8988T (cell line): ENCODE measurements around the gene RBMS3.

Experiments
- DNase-seq: peaks from one replicate; pipeline ENCODE4 v3.0.0; 2011

RBMS3 gene

GRCh38 chr3:29537889-29538609, 257.2 kb downstream of the RBMS3 start:
- DNase-seq = no peak

- no peak for DNase-seq
Observed at GRCh38 chr3:29538610-29538958, 257.7 kb downstream of the RBMS3 start.

- DNase-seq = no peak
Observed at GRCh38 chr3:29540544-29540943, 259.7 kb downstream of the RBMS3 start.

GRCh38 chr3:29544701-29545363, 264.0 kb downstream of the RBMS3 start:
- DNase-seq = no peak

- no peak for DNase-seq
Observed at GRCh38 chr3:29545615-29546014, 264.7 kb downstream of the RBMS3 start.

GRCh38 chr3:29552051-29552450, 271.2 kb downstream of the RBMS3 start:
- DNase-seq = no peak

GRCh38 chr3:29554566-29554965, 273.7 kb downstream of the RBMS3 start:
- no peak for DNase-seq

GRCh38 chr3:29555590-29555989, 274.7 kb downstream of the RBMS3 start:
- DNase-seq = no peak

- DNase-seq = no peak
Observed at GRCh38 chr3:29557186-29557585, 276.3 kb downstream of the RBMS3 start.

- DNase-seq = no peak
Observed at GRCh38 chr3:29557825-29558224, 277.0 kb downstream of the RBMS3 start.

- DNase-seq = no peak
Observed at GRCh38 chr3:29559741-29560465, 279.0 kb downstream of the RBMS3 start.

- no peak for DNase-seq
Observed at GRCh38 chr3:29561651-29562149, 280.8 kb downstream of the RBMS3 start.

GRCh38 chr3:29565236-29565635, 284.4 kb downstream of the RBMS3 start:
- no peak for DNase-seq

- DNase-seq = no peak
Observed at GRCh38 chr3:29567501-29567900, 286.6 kb downstream of the RBMS3 start.

- DNase-seq = no peak
Observed at GRCh38 chr3:29568355-29568754, 287.5 kb downstream of the RBMS3 start.

GRCh38 chr3:29576181-29576580, 295.3 kb downstream of the RBMS3 start:
- no peak for DNase-seq

GRCh38 chr3:29576675-29577074, 295.8 kb downstream of the RBMS3 start:
- no peak for DNase-seq

- DNase-seq = no peak
Observed at GRCh38 chr3:29577250-29577649, 296.4 kb downstream of the RBMS3 start.

- no peak for DNase-seq
Observed at GRCh38 chr3:29581311-29581710, 300.4 kb downstream of the RBMS3 start.

- DNase-seq = no peak
Observed at GRCh38 chr3:29582273-29582672, 301.4 kb downstream of the RBMS3 start.

- no peak for DNase-seq
Observed at GRCh38 chr3:29583861-29584260, 303.0 kb downstream of the RBMS3 start.

- no peak for DNase-seq
Observed at GRCh38 chr3:29585368-29585767, 304.5 kb downstream of the RBMS3 start.

GRCh38 chr3:29587340-29587739, 306.5 kb downstream of the RBMS3 start:
- no peak for DNase-seq

- DNase-seq = no peak
Observed at GRCh38 chr3:29590012-29590411, 309.1 kb downstream of the RBMS3 start.
